NCI-H2107 treated with DMSO at 0.1 percent for 48 hours (cell line): ENCODE results near the gene LIPT1.
"Not testable (repeated sequence)": the region's sequence is repeated elsewhere in the genome, so short reads cannot be mapped to it uniquely, and the experiment has no call there.

Experiments
- DNase-seq: peaks from one replicate; lab custom pipeline; 2025; ENCODE audit not compliant: unreplicated experiment; lab: John Stamatoyannopoulos, UW

The LIPT1 gene

GRCh38 chr2:99171377-99172140 lies 16.8 kb downstream of the LIPT1 start:
- no peak for DNase-seq

GRCh38 chr2:99180755-99181623 lies 26.2 kb downstream of the LIPT1 start, which contains the start of the genes MITD1 and MRPL30:
Gene MITD1 (minus strand): TSS chr2:99181058. CDS start chr2:99180981, 77 bp downstream.
Gene MRPL30 (plus strand): TSS chr2:99181184. CDS start chr2:99186204, 5,020 bp downstream.
- DNase-seq = peak; percentile 93

- no peak for DNase-seq
Observed at GRCh38 chr2:99181624-99182000, 26.8 kb downstream of the LIPT1 start.

- DNase-seq = no peak
Observed at GRCh38 chr2:99183025-99183424, 28.3 kb downstream of the LIPT1 start.

- DNase-seq = no peak
Observed at GRCh38 chr2:99184811-99185210, 30.0 kb downstream of the LIPT1 start.

DNA sequence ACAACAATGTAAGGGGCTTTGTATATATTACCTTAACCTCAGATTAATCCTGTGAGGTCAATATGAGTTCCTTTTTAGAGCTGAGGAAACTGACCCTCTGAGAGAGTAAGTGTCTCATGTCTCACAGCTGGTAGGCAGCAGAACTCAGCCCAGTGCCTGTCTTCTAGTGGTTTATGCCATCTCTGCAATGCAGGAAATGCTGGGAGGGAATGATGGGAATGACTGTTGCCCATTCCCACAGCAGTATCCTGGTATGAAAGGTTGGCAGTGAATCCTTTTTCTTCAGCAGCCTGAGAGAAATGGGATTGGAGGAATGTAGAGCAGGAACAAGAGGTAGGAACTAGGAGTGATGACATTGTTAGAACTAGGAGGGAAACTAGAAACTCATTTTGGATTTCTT lies 32.2 kb downstream of the LIPT1 start:
- DNase-seq = no peak

GRCh38 chr2:99188357-99188756 lies 33.6 kb downstream of the LIPT1 start:
- DNase-seq = no peak

- no peak for DNase-seq
Observed at GRCh38 chr2:99190548-99190947, 35.8 kb downstream of the LIPT1 start.

- not testable (repeated sequence) for DNase-seq
Observed at GRCh38 chr2:99192364-99192763, 37.6 kb downstream of the LIPT1 start.

- no peak for DNase-seq
Observed at GRCh38 chr2:99198103-99198841, 43.5 kb downstream of the LIPT1 start.

DNA sequence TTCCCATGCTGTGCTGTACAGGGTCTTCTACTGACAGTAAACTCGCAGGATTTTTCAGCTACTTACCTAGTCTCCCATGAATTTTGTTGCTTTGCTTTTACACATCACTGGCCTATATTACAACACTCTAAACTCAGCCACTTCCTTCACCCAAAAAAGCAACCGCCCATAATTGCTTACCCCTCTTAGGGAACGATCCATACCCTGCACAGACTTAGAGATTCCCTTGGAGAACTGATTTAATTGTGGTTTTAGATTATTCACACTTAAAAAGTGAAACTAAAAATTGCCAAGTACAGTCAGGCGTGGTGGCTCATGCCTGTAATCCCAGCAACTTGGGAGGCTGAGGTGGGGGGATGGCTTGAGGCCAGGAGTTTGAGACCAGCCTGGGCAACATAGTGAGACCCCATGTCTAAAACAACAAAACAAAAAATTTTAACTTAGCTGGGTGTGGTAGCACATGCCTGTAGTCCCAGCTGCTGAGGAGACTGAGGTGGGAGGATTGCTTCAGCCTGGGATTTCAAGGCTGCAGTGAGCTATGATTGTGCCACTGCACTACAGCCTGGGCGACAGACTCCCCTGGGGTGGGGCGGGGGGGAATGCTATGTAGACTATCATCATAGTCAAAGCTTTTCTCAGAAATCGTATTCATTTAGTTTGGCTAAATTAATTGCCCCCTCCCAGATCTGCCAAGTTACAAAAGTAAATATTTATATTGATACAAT lies 45.5 kb downstream of the LIPT1 start:
- no peak for DNase-seq

- no peak for DNase-seq
Observed at GRCh38 chr2:99201959-99202678, 47.4 kb downstream of the LIPT1 start.

- no peak for DNase-seq
Observed at GRCh38 chr2:99205491-99205890, 50.7 kb downstream of the LIPT1 start.
